NCI-H345 treated with DMSO at 0.1 percent for 48 hours (cell line): ENCODE measurements around the gene SGCD.

Source experiments
- DNase-seq: peaks from one replicate; lab custom pipeline; 2025; ENCODE audit not compliant: unreplicated experiment; lab: John Stamatoyannopoulos, UW

SGCD gene

DNA sequence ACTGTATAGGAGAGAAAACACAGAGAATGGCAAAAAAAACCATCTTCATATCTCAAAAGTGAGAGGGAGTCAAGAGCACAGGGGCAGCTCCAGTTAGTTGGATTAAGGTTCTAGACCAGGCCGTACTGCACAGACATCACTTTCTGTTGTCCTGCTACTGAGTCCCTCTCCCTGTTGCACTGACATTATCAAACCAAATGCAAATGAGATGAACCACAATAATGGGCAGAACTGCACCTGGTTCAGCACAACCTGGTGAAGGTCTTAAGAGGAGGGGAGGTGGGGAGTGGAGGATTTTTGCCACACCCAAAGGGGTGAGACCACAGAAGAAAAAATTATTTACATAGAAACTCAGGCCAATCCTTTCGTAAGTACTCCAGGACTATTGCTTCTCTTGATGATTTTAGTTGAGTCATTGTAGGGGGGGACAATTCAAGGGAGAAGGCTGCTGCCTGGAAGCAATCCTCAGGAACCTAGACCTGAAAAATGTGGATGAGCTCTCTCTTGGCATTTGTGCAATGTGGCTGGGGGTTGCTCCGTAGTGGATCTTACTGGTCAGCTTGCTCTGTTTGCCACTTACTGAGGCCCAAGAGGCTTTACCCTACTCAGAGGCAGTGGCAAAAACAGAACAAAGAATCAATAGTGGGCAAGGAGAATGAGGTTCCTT lies 428.6 kb downstream of the SGCD start:
- no peak for DNase-seq

DNA sequence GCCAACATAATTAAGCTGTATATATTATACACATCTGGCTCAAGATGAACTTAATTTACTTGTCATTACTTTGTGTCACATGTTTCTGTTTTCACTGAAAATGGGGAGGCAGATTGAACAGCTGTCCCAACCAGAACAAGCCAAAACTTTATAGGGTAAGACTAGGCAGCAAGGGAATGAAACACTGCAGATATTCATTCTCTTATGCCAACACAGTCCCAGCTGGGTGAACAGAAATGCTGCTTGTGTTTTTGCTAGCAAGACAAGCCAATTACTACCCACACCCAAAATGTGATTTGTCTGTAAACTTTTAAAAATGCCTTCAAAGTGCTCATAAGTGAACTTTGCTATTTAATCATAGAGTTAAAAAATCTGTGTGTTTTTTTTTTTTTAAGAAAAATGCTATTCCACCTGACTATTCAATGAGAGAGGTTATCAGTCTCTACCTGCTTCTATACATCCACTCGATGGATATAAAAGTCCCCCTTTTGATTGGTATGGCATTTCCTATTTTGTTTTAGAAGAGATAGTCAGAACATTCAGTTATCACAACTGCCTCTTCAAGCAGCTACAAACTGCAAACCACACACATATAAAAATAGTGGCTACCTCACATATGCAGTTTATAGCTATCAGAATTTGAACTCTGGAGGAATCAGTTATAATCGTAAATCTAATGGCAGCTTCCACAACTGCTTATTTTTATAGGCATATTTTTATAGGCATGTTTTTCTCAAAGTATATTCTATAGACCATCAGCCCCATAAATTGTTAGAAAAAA lies 431.2 kb downstream of the SGCD start:
- no peak for DNase-seq

DNA sequence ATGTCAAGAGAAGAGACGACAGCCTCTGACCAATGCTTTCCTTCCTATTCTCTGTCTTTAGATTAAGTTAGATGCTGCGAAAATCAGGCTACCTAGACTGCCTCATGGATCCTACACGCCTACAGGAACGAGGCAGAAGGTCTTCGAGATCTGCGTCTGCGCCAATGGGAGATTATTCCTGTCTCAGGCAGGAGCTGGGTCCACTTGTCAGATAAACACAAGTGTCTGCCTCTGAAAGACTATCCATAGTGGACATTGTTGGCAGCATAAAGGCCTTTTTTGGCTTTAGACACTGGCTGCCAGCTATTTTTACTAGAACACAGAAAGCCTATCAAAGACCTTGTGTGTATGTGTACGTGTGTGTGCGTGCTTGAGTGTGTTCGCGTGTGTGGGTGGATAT lies 432.2 kb downstream of the SGCD start:
- DNase-seq: no peak

DNA sequence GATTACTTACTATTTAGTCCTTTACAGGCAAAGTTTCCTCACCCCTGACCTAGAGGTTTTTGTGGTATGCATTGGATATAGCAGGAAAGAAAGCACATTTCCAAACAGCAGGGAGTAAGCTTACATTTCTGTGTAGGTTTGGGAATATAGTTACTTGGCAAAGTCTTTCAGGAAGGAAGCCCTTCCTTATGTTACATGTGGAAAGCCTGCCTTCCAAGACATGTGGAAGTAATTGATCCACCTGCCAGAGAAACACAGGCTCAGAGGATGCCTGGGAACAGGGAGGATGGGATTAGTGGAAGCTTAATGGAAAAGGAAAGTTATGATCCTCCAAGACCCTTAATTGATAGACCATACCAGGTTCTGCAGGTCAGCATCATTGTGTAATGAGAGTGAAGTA lies 435.8 kb downstream of the SGCD start:
- no peak for DNase-seq

DNA sequence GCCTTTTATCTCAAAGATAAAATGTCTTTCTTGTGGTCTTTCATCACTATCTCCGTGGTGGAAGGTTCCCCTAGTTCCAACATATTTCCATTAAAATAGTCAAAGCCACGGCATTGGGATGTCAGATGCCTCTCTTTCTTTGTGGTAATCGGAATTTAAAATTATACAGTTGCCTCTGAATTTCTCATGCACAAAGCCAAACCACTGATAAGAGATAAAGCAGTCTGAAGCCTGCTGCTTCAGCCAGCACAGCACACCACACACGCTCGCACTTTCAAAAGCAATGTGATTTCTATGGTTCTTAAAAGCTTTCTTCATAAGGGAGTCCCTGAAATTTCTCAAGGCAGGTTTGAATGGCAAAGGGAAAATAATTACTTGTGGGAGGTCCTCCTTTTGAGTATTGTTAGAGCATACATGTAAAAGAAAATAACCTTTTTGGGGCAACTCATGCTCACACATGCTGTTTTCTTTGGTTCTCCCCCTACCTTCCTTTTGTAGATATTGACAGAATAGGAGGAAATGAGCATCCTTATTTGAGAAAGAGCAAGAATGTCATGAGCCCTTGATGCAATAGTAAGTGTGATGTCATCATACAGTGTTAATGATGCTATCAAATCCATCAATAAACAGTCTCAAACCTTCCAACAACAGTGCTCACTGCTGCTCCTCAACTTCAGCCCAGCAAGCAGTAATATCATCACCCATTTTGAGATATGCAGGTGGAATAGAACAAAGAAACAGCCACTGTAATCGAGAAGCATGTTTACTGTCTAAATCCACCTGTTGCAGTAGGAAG lies 437.4 kb downstream of the SGCD start:
- DNase-seq: no peak

DNA sequence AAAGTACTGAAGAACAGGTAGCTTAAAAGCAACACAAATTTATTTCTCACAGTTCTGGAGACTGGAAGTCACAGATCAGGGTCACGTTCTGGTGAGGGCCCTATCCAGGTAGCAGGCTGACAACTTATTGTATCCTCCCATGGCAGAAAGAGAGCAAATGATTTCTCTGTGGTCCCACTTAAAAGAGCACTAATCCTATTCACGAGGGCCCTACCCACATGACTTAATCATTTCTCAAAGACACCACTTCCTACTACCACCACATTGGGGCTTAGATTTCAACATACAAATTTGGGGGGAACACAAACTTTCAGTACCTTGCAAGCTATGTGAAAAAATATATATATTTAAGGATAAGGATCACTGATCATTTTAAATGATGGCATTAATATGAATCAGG lies 447.3 kb downstream of the SGCD start:
- DNase-seq: no peak

DNA sequence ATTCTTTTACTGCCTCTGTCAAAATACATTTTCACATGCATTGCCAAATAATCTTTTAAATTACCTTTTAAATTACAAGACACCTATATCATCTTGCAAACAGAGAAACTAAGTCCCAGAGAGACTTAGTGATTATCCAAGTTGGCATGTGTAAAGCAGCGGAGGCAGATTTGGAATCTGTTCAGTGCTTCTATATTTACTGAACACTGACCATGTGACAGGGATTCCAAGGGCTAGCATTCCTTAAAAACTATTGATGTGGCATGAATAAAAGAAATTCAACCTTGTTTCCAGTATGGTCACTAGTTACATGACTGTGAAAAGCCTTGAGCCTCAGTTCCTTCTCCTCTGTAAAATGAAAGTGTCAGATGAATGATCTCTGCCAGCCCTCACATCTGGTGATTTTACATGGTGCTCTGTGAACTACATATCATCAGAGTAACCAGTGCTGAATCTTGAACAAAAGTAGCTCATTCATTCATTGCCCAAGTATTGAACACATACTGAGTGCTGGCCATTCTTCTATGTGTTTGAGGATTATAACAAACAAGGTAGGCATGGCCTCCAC lies 451.3 kb downstream of the SGCD start:
- no peak for DNase-seq

DNA sequence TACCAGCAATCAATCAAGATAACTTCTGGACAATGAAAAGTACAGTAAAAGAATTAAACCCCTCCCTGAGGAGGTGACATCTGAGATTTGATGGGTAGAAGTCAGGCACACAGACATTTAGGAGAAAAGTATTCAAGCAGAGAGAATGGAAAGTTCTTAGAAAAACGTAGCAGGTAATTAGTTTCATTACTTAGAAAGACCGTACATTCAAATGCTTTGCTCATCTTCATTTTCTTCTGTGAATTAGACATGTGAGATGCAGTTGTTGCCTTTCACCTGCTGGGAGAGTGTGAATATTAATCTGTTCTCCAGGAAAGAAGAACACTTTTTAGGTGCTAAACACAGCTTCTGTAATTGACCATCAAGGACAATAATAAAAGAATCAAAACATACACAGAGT lies 451.8 kb downstream of the SGCD start:
- no peak for DNase-seq

DNA sequence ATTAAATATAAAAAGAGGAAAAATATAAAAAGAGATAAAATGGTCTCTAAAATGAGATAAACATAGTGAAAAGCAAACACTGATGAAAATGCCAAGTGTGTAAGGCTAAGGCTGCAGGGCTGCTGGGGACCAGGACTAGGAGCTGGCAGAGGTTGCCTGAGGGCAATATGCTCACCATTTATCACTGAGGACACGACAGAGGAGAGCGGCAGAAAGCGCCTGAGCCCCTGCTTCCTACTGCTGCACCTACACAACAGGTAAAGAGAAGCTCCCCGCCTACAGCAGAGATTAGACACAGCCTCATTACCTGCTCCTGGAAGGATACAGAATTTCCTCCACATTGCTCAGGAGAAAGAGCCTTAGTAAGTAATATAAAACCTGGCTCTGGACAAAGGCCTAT lies 452.5 kb downstream of the SGCD start:
- no peak for DNase-seq

DNA sequence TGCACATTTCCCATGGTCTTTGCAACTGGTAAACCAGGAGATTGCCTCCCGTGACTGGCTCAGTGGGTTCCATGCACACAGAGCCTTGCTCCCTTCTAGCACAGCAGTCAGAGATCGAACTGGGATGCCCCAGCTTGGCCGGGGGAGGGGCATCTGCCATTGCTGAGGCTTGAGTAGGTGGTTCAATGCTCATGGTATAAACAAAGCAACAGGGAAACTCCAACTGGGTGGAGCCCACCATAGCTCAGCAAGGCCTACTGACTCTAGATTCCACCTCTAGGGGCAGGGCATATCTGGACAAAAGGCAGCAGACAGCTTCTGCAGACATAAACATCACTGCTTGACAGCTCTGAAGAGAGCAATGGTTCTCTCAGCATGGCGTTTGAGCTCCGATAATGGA lies 456.1 kb downstream of the SGCD start:
- DNase-seq: no peak

DNA sequence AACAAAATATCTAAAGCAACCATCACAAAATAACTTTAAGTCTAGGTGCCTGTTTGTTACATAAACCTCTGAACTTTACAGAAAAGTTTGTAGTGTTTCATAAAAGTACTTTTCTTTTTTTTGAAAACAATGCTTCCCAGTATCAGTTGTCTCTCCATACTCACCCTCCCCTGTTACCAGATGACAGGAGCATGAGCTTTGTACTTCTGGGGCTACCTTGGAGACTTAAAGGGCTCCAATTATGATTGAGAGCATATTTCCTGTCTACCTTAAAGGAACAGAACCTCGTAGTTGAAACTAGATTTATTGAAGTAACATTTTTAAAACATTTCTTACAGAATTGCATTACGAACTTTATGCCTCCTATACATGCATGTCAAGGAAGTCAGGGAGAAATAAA lies 467.7 kb downstream of the SGCD start:
- DNase-seq: no peak

DNA sequence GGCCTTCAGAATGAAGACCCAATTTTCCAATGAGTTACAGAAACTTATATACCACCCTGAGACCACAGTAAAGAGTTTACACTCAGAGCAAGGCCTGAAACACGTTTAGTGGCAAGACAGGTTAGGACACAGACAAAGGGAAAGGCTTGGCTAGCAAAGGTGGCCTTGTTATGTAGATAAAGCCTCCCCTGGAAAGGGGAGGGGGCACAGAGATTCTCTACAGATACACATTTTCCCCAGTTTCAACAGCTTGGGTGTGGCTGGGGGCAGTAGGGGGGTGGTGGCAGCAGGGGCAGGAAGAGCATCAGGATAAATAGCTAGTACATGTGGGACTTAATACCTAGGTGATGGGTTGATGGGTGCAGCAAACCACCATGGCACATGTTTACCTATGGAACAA lies 471.2 kb downstream of the SGCD start:
- DNase-seq: no peak

DNA sequence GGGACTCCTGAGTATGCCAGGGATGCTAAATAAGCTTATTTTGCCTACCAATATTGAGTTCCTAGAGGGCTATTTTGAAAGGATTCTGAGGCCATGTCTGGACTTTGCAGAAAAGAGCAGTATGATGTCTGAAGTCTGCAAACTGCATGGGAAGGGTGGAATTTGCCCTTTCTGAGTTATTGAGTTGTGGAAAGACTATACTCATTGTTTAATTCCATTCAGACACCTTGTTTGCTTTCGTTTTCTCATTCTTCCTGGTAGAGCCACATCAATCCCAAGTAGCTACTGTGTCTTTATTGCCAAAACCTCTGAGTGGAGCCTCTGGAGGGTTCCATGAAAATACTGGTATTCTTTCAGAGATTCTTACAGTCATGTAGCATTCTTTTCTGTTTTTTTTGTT lies 472.2 kb downstream of the SGCD start:
- no peak for DNase-seq

DNA sequence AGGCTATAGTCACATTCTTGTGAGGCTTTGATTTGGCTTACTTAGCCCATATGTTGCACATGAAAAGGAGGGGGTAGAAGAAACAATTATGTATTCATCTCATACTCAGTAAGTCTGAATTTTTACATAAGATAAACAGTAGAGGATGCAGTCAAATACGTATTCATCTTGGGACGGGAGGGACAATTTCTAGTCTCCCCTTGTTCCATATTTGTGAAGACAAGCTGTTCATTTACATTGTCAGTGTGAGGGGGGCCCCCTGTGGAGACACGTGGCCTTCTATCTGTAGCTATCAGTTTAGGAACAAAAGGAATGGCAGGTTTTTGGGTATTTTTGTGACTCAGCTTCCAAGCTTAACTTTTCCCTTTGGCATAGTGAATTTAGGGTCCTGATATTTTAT lies 474.0 kb downstream of the SGCD start:
- no peak for DNase-seq

DNA sequence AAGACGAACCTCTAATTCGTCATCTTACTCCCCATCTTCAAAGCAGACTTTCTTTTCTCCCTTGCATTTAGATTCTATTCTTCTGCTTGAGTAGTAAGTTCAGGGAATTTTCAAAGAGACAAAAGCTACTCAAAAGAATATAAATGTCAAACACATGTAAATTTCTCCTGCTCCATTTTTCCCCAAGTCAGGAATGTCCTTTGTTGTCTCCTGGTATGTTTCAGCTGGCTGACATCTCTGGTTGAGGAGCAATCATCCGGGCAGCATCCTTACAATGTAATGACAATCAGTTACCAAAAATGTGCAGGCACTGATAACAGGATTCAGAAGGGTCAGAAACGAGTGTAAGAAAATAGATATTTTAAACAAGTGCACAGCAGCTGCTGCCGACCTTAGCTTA lies 475.5 kb downstream of the SGCD start:
- DNase-seq: no peak

DNA sequence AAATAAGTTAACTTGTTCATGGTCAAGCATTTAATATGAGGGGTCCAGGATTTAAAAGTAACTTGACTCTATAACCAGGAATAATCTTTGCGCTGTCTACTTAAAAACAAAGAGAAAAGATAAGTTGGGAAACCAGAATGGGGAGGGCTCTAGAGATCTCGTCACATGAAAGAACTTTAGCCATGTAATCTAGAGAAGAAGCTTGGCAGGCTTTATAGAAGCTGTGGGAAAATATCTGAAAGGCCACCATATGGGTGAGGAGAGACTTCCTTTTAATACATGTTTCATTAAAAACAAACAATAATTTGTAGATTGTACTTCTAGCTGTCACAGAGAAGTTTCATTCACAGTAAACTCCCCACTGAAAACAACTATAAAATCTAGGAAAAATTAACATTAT lies 476.4 kb downstream of the SGCD start:
- no peak for DNase-seq

DNA sequence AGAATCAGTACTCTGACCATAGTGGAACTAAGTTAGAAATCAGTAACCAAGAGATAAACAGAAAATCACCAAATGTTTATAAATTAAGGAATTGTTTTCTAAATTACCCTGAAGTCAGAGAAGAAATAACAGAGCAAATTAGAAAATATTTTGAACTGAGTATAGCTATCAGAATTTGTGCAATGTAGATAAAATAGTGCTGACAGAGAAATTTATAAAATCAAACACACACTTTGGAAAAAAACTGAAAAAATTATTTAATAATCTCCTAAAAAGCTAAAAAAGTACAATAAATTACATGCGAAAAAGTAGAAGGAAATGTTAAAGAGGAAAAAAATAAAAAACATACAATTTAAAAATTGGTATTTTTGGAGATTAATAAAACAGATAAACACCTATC lies 486.0 kb downstream of the SGCD start:
- DNase-seq: no peak

DNA sequence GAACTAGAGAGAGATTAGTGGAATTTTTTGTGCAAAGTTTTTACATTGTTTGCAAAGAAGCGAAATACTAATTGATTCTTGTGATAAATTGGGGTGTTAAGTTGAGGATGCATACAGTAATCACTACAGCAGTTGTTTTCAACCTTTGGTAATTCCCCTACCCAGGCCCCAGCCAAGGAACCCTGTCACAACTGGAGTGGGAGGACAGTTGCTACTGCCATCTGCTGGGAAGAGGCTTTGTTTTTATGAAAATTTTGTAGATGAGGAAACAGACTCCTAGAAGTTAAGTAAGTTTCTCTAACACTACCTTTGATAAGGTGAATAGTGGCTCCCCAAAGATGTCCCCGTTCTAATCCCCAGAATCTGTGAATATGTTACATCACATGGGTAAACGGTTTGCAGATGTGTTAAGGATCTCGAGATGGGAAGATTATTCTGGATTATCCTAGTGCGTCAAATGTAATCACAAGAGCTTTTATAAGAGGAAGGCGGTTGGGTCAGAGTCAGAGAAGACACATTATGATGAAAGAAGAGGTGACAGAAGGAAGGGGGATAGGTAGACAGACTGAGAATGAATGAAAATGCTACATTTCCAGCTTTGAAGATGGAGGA lies 489.1 kb downstream of the SGCD start:
- no peak for DNase-seq
